ENCODE data around the gene ANXA10. TPM values are rescaled to one million over a fixed set of nuclear protein-coding genes. Genes with fewer than 3 reads are reported as not detected.

The ANXA10 gene
- total RNA-seq, 2 donors from 2014 or later, result 4.3 TPM; not detected in 1

DNA sequence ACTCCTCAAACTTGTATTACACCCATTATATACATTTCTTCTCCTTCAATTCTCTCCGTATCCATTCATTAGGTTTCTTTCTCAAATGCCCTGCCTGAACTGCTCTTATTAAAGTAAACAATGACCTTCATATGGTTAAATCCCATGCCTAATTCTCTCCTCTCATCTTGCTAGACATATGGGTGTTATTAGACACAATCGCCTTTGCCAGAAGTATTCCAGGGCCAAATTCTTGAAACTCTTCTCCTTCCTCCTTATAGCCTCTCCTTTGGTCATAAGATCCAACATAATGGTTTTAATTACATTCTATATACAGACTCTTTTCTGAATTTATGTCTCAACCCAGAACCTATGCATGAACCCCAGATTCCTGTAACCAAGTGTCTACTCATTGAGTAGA, 4.8 kb downstream of the ANXA10 start:
- Histone ChIP-seq H3K36me3 (no peaks in the 10 kb centered on the region), H3K4me3 (no peak overlapping the region), H3K27me3 (replicated peaks; ENCODE audit: insufficient read depth) (no peaks in the 10 kb centered on the region), H3K27ac (no peak overlapping the region), H3K4me1 (ENCODE audit: control insufficient read depth in 1 of 2, low read depth in 2 of 2) (no peaks in the 10 kb centered on the region), H3K9me3 (no peaks in the 10 kb centered on the region)
- TF ChIP-seq, protein P1, sequence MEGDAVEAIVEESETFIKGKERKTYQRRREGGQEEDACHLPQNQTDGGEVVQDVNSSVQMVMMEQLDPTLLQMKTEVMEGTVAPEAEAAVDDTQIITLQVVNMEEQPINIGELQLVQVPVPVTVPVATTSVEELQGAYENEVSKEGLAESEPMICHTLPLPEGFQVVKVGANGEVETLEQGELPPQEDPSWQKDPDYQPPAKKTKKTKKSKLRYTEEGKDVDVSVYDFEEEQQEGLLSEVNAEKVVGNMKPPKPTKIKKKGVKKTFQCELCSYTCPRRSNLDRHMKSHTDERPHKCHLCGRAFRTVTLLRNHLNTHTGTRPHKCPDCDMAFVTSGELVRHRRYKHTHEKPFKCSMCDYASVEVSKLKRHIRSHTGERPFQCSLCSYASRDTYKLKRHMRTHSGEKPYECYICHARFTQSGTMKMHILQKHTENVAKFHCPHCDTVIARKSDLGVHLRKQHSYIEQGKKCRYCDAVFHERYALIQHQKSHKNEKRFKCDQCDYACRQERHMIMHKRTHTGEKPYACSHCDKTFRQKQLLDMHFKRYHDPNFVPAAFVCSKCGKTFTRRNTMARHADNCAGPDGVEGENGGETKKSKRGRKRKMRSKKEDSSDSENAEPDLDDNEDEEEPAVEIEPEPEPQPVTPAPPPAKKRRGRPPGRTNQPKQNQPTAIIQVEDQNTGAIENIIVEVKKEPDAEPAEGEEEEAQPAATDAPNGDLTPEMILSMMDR (IDR thresholded peaks at IDR 0.05), result no peak
- no peak for DNase-seq (ENCODE audit: low spot score)
- no peak for ATAC-seq (ENCODE audit: insufficient number of reproducible peaks, low FRiP score, low read depth)

DNA sequence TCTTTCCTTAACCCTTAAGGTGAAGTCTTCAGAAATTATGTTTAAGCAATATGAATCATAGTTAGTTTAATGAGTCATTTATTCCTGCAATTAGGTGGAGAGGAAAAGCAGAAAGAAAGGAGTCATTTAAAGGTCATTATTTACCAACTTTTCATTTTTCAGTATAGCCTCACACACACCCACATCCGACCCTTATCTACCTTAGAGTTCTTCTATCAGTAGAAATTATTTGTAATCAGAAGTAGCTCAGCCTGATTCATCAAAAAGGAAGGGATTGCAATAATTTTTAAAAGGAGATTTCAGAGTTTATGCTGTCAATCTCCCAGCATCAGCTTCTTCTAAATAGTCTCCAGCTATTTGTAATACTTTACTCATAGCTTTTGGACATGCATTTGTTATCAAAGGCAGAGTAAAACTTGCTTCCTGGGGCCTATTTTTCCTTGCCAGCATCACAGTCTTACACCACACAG, 5.9 kb downstream of the ANXA10 start:
- no peaks in the 10 kb centered on the region for H3K36me3 ChIP-seq
- no peaks in the 10 kb centered on the region for H3K27me3 ChIP-seq (replicated peaks; ENCODE audit: insufficient read depth)
- TF ChIP-seq, protein P1 (IDR thresholded peaks at IDR 0.05), result no peak
- H3K4me3 ChIP-seq, result no peak overlapping the region
- no peaks in the 10 kb centered on the region for H3K9me3 ChIP-seq
- no peak overlapping the region for H3K27ac ChIP-seq
- ATAC-seq (ENCODE audit: insufficient number of reproducible peaks, low FRiP score, low read depth) (no peak), DNase-seq (ENCODE audit: low spot score) (no peak)
- H3K4me1 ChIP-seq (ENCODE audit: control insufficient read depth in 1 of 2, low read depth in 2 of 2), result no peaks in the 10 kb centered on the region

DNA sequence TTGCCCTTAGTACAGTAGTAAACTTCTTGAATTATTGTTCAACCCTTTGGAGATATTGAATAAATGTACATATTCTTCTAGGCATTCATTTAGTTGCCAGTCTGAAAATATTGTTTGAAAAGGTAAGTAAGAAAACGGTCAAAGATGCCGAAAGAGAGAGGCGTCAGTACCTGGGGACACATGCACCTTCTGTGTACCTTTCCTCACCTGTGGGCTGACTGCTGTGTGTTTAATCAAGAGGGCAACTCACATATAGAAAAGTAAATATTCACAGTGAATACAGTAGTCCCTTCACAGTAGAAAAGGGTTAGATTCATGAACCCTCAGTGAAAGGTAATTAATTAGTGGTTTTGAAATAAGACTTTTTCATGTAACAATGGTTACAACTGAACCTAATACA, 6.9 kb downstream of the ANXA10 start:
- no peak for ATAC-seq (ENCODE audit: insufficient number of reproducible peaks, low FRiP score, low read depth)

DNA sequence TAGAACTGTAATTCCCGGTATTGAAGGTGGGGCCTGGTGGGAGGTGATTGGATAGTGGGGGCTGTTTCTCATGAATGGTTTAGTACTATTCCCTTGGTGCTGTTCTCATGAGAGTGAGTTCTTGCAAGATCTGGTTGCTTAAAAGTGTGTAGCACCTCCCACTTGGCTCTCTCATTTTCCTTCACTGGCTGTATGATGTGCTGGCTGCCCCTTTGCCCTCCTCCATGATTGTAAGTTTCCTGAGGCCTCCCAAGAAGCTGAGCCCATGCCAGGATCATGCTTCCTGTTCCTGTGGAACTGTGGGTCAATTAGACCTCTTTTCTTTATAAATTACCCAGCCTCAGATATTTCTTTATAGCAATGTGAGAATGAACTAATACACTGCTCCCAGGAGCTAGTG, 8.7 kb downstream of the ANXA10 start:
- H3K9me3 ChIP-seq, result no peaks in the 10 kb centered on the region
- H3K4me3 ChIP-seq, result no peak overlapping the region
- no peak for DNase-seq (ENCODE audit: low spot score)
- no peaks in the 10 kb centered on the region for H3K4me1 ChIP-seq (ENCODE audit: control insufficient read depth in 1 of 2, low read depth in 2 of 2)
- no peaks in the 10 kb centered on the region for H3K36me3 ChIP-seq
- TF ChIP-seq, protein P1 (IDR thresholded peaks at IDR 0.05), result no peak
- no peaks in the 10 kb centered on the region for H3K27me3 ChIP-seq (replicated peaks; ENCODE audit: insufficient read depth)
- no peak for ATAC-seq (ENCODE audit: insufficient number of reproducible peaks, low FRiP score, low read depth)
- no peak overlapping the region for H3K27ac ChIP-seq

More for the DNA sequence above, 6.9 kb downstream of the ANXA10 start:
- Histone ChIP-seq H3K4me3 (no peak overlapping the region), H3K27ac (no peak overlapping the region), H3K4me1 (ENCODE audit: control insufficient read depth in 1 of 2, low read depth in 2 of 2) (no peaks in the 10 kb centered on the region), H3K9me3 (no peaks in the 10 kb centered on the region), H3K36me3 (no peaks in the 10 kb centered on the region), H3K27me3 (replicated peaks; ENCODE audit: insufficient read depth) (no peaks in the 10 kb centered on the region)
- no peak for DNase-seq (ENCODE audit: low spot score)
- TF ChIP-seq, protein P1 (IDR thresholded peaks at IDR 0.05), result no peak

DNA sequence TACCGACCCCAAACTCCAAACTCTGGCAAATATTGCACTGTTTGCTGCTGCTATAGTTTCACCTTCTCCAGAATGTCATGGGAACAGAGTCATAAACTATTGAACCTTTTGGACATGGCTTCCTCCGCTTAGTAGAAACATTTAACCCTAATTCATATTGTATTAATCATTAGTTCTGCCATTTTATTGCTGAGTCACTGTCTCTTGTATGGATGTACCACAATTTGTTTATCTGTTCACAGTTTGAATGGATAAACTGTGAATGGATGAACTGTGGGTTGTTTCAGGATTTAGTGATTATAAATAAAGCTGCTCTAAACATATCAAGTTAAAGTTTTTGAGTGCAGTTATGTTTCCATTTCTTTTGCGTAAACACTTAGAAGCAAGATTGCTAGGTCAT, 10.1 kb downstream of the ANXA10 start:
- Histone ChIP-seq H3K9me3 (no peaks in the 10 kb centered on the region), H3K36me3 (no peaks in the 10 kb centered on the region), H3K4me3 (no peak overlapping the region), H3K4me1 (ENCODE audit: control insufficient read depth in 1 of 2, low read depth in 2 of 2) (no peaks in the 10 kb centered on the region), H3K27ac (no peak overlapping the region), H3K27me3 (replicated peaks; ENCODE audit: insufficient read depth) (no peaks in the 10 kb centered on the region)
- ATAC-seq (ENCODE audit: insufficient number of reproducible peaks, low FRiP score, low read depth) (no peak), DNase-seq (ENCODE audit: low spot score) (no peak)
- TF ChIP-seq, protein P1 (IDR thresholded peaks at IDR 0.05), result no peak

Data from thoracic aorta (tissue), 2 donors.